Camera-type eye (tissue), 1 donor: ENCODE results near the gene MTMR2. TPM values are rescaled to one million over a fixed set of nuclear protein-coding genes. Genes with fewer than 3 reads are reported as not detected.

Source experiments
- total RNA-seq: library from RNA; depleted of rRNA; stranded (reverse); fragments of >200 nt; gene quantifications from one replicate; pipeline ENCODE4 v1.2.3, GENCODE V29; 2014

The MTMR2 gene
- total RNA-seq: 47.3 TPM

GRCh38 chr11:95923728-95924413, at the start of gene MTMR2:
TSS of gene MTMR2 (minus strand) at chr11:95924107. CDS start at chr11:95923954, 153 bp downstream.

GRCh38 chr11:95790123-95790932, 133.6 kb downstream of the MTMR2 start, which contains the start of gene CEP57:
TSS of gene CEP57 (plus strand) at chr11:95790498. CDS start at chr11:95790699, 201 bp downstream.

DNA sequence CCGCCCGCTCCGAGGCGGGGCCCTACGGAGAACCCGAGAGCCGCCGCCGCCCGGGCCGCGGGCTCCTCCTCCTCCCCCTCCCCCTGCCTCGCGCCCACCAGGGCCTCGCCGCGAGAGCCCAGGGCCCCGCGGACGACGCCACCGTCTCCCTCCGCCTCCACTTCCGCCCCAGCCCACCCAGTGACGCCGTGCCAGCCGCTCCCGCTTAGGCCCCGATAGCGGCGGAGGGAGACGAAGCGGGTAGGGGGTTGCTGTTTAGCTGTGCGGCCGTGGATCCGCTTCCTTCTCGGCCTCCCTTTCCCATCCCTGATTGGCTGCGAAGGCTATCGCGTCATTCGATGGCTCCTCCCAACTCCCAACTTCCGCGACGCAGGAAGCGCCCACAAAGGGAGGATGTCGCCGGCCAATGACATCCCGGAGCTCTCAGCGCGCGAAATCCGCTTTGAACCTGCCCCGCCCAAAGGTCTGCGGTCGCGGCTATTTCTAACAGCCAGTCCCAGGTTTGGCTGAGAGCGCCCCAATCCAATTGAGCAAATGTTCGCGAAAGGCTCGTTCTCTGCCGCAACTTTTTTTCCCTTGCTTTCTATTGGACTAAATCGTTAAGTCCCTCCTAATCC, 134.3 kb downstream of the MTMR2 start, which contains the start of gene FAM76B:
FAM76B (minus strand) TSS at position 277 of the 617 bp plus-strand sequence. CDS start 304 bp downstream, outside the sequence.

Other genes starting within 250 kb of the MTMR2 start
- 79.4 TPM for gene FAM76B, start 134.3 kb downstream of the MTMR2 start, total RNA-seq
- gene CEP57, start 133.6 kb downstream of the MTMR2 start, total RNA-seq: 102 TPM